ENCODE results near the gene TBC1D5. TPM values are rescaled to one million over a fixed set of nuclear protein-coding genes. Genes with fewer than 3 reads are reported as not detected.
"Not testable (repeated sequence)": the region's sequence is repeated elsewhere in the genome, so short reads cannot be mapped to it uniquely, and the experiment has no call there.

The TBC1D5 gene
- total RNA-seq, 4 donors from 2014 or later = 21.3 to 86.4 (median 48.1) TPM

- H3K27me3 ChIP-seq = no peaks in the 10 kb centered on the region
- in situ Hi-C loops (cut with MboI; ENCODE audit: low pct_ligation_motif_present in 1 of 4, low pct_unique_long_range_greater_than_20kb in 1 of 4, low sequenced_read_pairs in 3 of 4) (no loop called here), intact Hi-C loops (cut with DNase I; ENCODE audit: low total_unique reads) (no loop called here)
- peaks cover 0 to 6% (median 0%) of the 10 kb centered on the region in 4 donors for H3K36me3 ChIP-seq
- no peak overlapping the region for H3K4me3 ChIP-seq
- DNase-seq = no peak
- no peak overlapping the region for H3K27ac ChIP-seq
- no peaks in the 10 kb centered on the region for H3K9me3 ChIP-seq
- WGBS, 2 donors (ENCODE audit: low coverage in 1 of 2) = 77 to 78% methylated on average over 1 to 2 of the region's 2 CpGs
- no peak for TF ChIP-seq CTCF (IDR thresholded peaks at IDR 0.05)
- no peak for TF ChIP-seq POLR2AphosphoS5 (IDR thresholded peaks at IDR 0.05)
- TF ChIP-seq EP300 (IDR thresholded peaks at IDR 0.05; ENCODE audit: low read depth) = no peak
- TF ChIP-seq POLR2A (IDR thresholded peaks at IDR 0.05) = no peak
- no peaks in the 10 kb centered on the region for H3K4me1 ChIP-seq
Observed at GRCh38 chr3:17398959-17399551, 343.4 kb downstream of the TBC1D5 start.

- no peaks in the 10 kb centered on the region for H3K4me1 ChIP-seq
- H3K36me3 ChIP-seq = peaks cover 0 to 6% (median 3%) of the 10 kb centered on the region in 4 donors
- intact Hi-C loops (cut with DNase I; ENCODE audit: low total_unique reads) = no loop called here
- no peak overlapping the region for H3K4me3 ChIP-seq
- no peak overlapping the region for H3K27ac ChIP-seq
- no peaks in the 10 kb centered on the region for H3K9me3 ChIP-seq
- DNase-seq = no peak
- in situ Hi-C loops (cut with MboI; ENCODE audit: low pct_ligation_motif_present in 1 of 4, low pct_unique_long_range_greater_than_20kb in 1 of 4, low sequenced_read_pairs in 3 of 4) = no loop called here
- no peaks in the 10 kb centered on the region for H3K27me3 ChIP-seq
- TF ChIP-seq POLR2AphosphoS5 (IDR thresholded peaks at IDR 0.05) = no peak
- no peak for TF ChIP-seq CTCF (IDR thresholded peaks at IDR 0.05)
- TF ChIP-seq POLR2A (IDR thresholded peaks at IDR 0.05) = no peak
- no peak for TF ChIP-seq EP300 (IDR thresholded peaks at IDR 0.05; ENCODE audit: low read depth)
- 82 to 85% methylated on average over 6 of the region's 6 CpGs for WGBS, 2 donors (ENCODE audit: low coverage in 1 of 2)
Observed at GRCh38 chr3:17396036-17396435, 346.4 kb downstream of the TBC1D5 start.

GRCh38 chr3:17394541-17395155 is 347.8 kb downstream of the TBC1D5 start:
- intact Hi-C loops (cut with DNase I; ENCODE audit: low total_unique reads) = no loop called here
- Histone ChIP-seq H3K27ac (no peak overlapping the region), H3K27me3 (no peaks in the 10 kb centered on the region), H3K36me3 (peaks cover 0 to 5% (median 0%) of the 10 kb centered on the region in 4 donors), H3K4me3 (no peak overlapping the region), H3K9me3 (no peaks in the 10 kb centered on the region), H3K4me1 (no peaks in the 10 kb centered on the region)
- WGBS, 2 donors (ENCODE audit: low coverage in 1 of 2) = 91 to 97% methylated on average over 5 of the region's 5 CpGs
- in situ Hi-C loops (cut with MboI; ENCODE audit: low pct_ligation_motif_present in 1 of 4, low pct_unique_long_range_greater_than_20kb in 1 of 4, low sequenced_read_pairs in 3 of 4) = no loop called here
- TF ChIP-seq EP300 (IDR thresholded peaks at IDR 0.05; ENCODE audit: low read depth) = no peak
- no peak for DNase-seq

DNA sequence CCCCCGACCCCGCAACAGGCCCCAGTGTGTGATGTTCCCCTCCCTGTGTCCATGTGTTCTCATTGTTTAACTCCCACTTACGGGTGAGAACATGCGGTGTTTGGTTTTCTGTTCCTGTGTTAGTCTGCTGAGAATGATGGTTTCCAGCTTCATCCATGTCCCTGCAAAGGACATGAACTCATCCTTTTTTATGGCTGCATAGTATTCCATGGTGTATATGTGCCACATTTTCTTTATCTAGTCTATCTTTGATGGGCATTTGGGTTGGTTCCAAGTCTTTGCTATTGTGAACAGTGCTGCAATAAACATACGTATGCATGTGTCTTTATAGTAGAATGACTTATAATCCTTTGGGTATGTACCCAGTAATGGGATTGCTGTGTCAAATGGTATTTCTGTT is 349.9 kb downstream of the TBC1D5 start:
- H3K4me3 ChIP-seq; H3K27me3 ChIP-seq; DNase-seq; intact Hi-C loops (cut with DNase I; ENCODE audit: low total_unique reads); H3K36me3 ChIP-seq; H3K27ac ChIP-seq; in situ Hi-C loops (cut with MboI; ENCODE audit: low pct_ligation_motif_present in 1 of 4, low pct_unique_long_range_greater_than_20kb in 1 of 4, low sequenced_read_pairs in 3 of 4); H3K9me3 ChIP-seq; H3K4me1 ChIP-seq: not testable (repeated sequence)
- 93 to 100% methylated on average over 5 of the region's 5 CpGs for WGBS, 2 donors (ENCODE audit: low coverage in 1 of 2)

GRCh38 chr3:17390785-17391184 is 351.6 kb downstream of the TBC1D5 start:
- Histone ChIP-seq H3K4me1 (no peaks in the 10 kb centered on the region), H3K9me3 (no peaks in the 10 kb centered on the region), H3K4me3 (no peak overlapping the region), H3K27ac (no peak overlapping the region), H3K36me3 (peaks cover 0 to 5% (median 0%) of the 10 kb centered on the region in 4 donors), H3K27me3 (no peaks in the 10 kb centered on the region)
- DNase-seq = no peak
- in situ Hi-C loops (cut with MboI; ENCODE audit: low pct_ligation_motif_present in 1 of 4, low pct_unique_long_range_greater_than_20kb in 1 of 4, low sequenced_read_pairs in 3 of 4) (no loop called here), intact Hi-C loops (cut with DNase I; ENCODE audit: low total_unique reads) (no loop called here)
- no peak for TF ChIP-seq CTCF (IDR thresholded peaks at IDR 0.05)
- TF ChIP-seq EP300 (IDR thresholded peaks at IDR 0.05; ENCODE audit: low read depth) = no peak
- no peak for TF ChIP-seq POLR2AphosphoS5 (IDR thresholded peaks at IDR 0.05)
- TF ChIP-seq POLR2A (IDR thresholded peaks at IDR 0.05) = no peak
- 92 to 100% methylated on average over 1 to 3 of the region's 3 CpGs for WGBS, 2 donors (ENCODE audit: low coverage in 1 of 2)
